Stimulated activated CD8-positive, alpha-beta memory T cell treated with anti-CD3 and anti-CD28 coated beads, Interleukin-2, amount 100 ng/mL, for 1 hour (primary cell): ENCODE data around the gene C6orf15.

Source experiments
- DNase-seq, 2 donors: peaks; one replicate each; pipeline ENCODE4 v3.0.0-alpha.2; 2020; ENCODE audit warnings: low read depth in 2 of 2

C6orf15 gene

GRCh38 chr6:31112478-31112877 is at the start of gene C6orf15:
Gene C6orf15 (minus strand): TSS chr6:31112575. CDS start chr6:31112555, 20 bp downstream.
- DNase-seq, result no peak

DNA sequence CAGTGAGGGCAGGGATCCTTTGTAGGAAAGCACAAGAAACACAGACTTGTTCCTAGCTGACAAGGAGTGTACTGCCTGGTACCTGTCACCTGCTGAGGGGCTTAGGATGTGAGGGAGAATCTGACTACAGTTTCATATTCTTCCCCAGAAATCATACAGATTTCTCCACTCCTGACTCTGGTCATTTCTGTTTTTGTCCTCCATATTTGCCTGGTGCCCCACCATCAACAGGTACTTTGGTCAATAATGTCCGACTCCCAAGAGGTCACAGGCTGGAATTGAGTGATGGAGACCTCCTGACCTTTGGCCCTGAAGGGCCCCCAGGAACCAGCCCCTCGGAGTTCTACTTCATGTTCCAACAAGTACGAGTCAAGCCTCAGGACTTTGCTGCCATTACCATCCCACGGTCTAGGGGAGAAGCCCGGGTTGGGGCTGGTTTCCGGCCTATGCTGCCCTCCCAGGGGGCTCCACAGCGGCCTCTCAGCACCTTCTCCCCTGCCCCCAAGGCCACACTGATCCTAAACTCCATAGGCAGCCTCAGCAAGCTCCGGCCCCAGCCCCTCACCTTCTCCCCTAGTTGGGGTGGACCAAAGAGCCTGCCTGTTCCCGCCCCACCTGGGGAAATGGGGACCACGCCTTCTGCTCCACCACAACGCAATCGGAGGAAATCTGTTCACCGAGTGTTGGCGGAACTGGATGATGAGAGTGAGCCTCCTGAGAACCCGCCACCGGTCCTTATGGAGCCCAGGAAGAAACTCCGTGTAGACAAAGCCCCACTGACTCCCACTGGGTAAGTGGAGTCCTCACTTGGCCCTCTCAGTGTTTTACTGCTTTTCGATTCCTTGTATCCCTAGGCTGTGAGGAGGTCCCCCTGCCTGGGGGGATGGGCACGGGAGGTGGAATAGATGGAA is 49.1 kb upstream of the C6orf15 start:
- no peak for DNase-seq

DNA sequence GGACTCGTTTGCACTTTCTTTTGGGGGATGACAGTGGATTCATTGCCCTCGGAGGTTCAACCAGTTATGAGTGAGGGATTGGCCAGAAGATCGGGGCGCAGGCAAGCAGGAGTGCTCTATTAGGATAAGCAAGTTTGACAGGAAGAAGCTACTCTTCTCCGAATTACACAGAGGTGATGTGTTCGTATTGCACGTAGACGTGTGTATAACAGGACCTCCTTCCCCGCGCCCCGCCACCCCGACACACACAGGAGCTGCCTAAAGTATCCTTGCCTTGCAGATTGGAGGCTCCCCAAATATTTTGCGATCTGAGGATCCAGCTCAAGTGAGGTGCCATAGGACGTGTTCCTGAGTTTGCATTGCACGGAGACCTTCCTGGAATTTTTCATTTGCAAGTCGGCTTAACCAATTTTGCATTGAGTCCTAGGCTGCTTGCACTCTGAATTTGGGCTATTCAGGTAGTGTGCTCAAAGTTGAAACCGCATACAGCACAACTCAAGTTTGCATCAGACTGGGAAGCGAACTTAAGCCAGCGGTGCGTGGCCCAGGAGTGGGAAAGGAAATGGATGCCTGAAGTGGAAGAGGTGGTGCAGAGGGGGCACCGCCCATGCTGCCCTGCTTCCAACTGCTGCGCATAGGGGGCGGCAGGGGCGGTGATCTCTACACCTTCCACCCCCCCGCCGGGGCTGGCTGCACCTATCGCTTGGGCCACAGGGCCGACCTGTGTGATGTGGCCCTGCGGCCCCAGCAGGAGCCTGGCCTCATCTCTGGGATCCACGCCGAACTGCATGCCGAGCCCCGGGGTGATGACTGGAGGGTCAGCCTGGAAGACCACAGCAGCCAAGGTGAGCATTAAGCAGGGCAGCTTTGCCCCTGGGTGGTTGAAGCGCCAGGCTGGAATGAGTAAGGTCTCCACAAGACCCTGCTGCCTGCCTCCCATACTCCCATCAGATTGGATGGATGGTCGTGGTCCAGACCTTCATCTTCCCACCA is 46.8 kb upstream of the C6orf15 start:
- DNase-seq, result no peak

GRCh38 chr6:31158140-31158862 is 45.9 kb upstream of the C6orf15 start, which contains the start of gene TCF19:
Gene TCF19 (plus strand): TSS chr6:31158589. CDS start chr6:31159470, 881 bp downstream.
- peak; percentile 97 to 99 for DNase-seq

DNA sequence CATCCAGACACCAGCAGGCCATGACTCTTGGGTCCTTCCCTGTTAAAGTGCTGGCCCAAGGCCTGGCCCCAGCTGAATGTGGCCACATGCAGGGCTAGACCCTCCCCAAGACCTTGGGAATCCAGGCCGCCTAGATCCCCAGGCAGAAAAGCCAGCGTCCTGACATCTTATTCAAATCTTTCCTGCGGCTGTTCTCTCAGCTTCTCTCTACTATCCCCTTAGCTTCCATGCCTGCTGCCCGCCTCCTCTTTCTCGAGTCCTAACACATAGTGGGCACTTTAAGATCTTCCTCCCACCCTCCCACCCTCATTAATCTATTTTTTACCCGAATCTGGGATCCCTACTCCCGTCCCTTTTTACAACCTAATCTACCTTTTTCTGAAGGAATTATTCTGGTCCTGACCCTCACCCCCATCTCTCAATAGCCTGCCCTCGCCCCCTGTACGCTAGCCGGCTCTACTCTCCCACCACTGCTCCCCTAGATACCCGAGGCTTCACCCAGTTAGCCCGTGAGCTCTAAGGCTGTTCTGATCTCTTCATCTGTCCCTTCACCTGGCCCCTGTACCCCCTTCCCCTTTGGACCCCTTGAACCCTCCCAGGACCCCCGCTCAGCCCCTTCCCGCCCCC is 45.3 kb upstream of the C6orf15 start, which contains the start of gene CCHCR1:
CCHCR1 (minus strand) TSS at position 290 of the 627 bp plus-strand sequence; CDS start at position 88, 202 bp downstream.
- DNase-seq, result no peak

DNA sequence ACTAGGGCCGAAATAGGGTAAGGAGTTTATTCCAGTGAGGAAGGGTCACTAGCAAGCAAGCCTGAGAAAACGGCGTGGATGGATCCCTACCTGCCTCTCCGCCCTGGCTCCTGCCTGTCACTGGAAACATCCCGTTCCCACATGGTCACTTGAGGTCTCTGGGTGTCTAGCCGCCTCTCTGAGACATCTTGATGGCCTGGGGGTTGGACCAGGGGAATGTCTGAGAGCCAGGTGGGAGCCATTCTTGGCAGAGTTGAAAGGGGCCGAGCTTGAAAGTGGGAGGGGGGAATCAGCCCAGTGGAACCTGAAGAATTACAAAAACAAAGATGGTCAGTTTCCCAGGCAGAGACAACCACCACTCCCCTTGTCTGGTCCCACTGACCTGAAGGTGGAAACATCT is 44.3 kb upstream of the C6orf15 start:
- DNase-seq, result no peak

DNA sequence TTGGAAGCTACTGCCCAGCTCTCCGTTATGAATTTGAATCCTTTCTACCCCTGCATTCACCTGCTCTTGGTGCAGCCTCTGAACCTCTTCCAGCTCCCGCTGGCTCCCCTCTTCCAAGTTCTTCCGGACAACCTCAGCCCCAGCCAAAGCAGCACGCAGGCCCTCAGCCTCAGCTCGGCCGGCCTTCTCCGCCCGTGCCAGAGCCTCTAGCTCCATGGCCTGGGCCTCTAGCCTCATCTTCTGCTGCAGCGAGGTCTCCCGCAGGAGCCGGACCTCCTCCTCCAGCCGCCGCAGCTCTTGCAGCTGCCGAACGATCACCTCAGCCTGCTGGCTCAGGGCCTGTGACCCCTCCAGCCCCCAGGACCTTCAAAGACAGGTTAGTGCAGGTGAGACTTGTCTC is 42.1 kb upstream of the C6orf15 start:
- DNase-seq, result no peak

- no peak for DNase-seq
Observed at GRCh38 chr6:31152781-31153180, 40.4 kb upstream of the C6orf15 start.

GRCh38 chr6:31149827-31150447 is 37.6 kb upstream of the C6orf15 start:
- DNase-seq, result no peak

DNA sequence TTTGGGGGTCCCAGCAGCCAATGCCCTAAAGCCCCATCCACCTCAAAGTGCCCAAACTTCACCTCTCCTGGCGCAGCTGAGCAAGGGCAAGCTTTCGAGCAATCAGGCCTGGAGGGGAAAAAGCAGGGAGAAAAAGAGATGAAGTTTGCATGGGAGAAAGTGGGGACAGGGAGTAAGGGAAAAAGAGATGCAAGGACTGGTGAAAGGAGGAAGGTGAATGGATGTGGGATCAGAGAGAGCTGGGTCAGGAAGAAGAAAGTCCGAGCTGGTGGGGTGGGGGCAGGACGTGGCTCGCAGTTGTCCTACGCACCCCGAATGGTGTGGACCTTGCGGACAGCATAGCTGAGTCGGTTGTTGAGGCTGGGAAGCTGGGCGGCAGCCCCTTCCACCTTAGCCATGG is 33.0 kb upstream of the C6orf15 start:
- DNase-seq, result no peak

DNA sequence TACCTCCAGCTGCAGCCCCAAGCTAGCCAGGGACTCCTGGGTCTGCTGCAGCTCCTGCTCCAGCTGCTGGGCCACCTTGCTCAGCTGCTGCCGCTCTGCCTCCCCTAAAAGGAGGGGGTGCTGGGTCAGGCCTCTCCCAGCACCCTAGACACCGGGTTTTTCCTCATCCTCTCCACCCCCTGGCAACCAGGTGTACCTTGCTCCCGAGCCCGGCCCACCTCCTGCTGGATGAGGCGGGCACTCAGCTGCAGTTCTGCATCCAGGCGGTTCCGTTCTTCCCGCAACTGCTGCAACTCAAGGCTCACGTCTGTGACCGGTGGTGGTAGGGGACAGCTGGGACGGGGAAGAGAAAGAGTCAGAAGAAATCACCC is 32.6 kb upstream of the C6orf15 start:
- no peak for DNase-seq

- DNase-seq, result no peak
Observed at GRCh38 chr6:31144296-31144969, 32.1 kb upstream of the C6orf15 start.

DNA sequence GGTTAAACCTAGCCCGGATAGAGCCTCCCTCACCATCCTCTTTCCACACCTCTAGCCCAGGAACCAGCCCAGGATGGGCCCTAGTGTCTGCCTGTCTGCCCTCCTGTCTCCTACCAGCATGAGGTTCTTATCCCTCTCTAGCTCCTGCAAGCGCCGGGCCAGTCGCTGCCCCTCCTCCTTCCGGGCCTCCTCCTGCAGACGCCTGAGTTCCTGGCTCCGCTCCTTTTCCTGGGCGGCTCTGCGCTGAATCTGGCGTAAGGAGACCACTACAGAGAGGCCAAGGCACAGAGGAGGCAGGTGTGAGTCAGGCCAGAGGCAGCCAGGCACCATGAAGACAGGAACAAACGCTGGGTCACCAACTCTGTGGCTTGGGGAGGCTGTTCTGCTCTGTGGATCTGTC is 30.8 kb upstream of the C6orf15 start:
- DNase-seq, result no peak

DNA sequence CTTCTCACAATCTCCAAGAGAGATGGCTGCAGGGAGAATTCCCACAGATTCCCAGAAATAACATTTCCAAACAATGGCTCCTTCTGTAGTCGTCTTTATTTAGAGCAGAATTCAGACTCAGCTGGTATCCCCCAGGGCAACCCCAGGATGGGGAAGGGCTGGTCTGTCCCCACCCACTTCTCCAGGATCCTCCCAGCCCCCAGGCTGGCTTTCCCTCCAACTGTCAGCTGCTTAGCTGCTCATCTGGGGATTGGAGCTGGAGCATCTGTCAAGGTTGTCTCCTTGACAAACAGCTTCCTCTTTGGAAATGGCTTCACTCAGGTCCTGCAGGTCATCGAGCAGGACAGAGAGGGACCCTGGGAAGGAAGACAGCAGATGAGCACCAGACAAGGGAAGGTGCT is 30.0 kb upstream of the C6orf15 start:
- no peak for DNase-seq

DNA sequence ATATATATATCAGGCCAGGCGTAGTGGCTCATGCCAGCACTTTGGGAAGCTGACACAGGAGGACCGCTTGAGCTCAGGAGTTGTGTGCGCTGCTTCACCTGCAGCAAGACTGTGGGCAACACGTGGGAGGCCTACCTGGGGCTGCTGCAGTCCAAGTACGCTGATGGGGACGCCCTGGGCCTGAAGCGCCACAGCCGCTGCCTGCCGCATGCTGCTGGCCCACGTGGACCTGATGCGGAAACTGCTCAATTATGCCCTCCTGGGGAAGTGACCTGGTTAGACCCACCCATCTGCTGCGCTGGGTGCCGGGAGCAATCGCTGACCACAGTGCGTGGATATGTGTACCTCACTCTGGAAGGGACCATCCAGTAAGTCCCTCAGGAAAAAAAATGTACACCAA is 28.3 kb upstream of the C6orf15 start:
- DNase-seq, result no peak

GRCh38 chr6:31139599-31139998 is 27.2 kb upstream of the C6orf15 start:
- DNase-seq, result no peak

DNA sequence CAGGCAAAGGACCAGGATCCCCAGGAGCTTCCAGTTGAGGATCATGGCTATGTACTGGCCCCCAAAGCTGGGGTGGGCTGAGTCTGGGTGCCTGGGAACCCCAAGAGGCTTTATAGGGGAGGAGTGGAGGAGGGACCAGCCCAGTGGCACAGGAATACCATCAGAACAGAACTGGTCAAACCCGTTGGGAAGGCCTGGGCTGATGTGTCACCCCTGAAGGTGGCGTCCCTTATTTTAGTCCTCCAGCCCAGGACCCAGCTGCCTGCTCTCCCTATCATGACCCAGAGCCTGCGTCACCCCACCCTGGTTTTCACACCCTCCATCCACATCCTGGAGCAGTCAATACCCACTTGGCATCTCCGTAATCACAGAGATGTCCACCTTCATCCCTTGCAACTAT is 26.6 kb upstream of the C6orf15 start, which contains the start of gene PSORS1C2:
PSORS1C2 (minus strand) TSS at position 85 of the 400 bp plus-strand sequence; CDS start at position 45, 40 bp downstream.
- no peak for DNase-seq

- no peak for DNase-seq
Observed at GRCh38 chr6:31135710-31136109, 23.3 kb upstream of the C6orf15 start.

DNA sequence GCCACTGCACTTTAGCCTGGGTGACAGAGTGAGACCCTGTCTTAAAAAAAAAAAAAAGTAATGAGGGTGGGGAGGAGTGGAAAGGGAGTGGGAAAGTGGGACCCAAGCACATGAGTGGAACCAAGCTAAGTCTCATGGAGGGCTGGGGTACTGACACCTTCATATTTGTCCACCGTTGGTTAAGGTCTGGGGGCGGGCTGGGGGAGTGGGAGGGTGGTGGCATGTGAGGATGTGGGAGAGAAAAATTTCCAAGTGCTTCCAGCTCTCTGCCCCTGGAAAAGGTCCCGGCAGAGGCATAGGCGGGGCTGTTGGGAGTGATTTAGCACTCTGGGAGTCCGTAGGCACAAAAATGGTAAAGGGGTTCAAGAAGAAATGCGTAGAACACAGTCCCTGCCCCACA is 20.4 kb upstream of the C6orf15 start:
- DNase-seq, result no peak

DNA sequence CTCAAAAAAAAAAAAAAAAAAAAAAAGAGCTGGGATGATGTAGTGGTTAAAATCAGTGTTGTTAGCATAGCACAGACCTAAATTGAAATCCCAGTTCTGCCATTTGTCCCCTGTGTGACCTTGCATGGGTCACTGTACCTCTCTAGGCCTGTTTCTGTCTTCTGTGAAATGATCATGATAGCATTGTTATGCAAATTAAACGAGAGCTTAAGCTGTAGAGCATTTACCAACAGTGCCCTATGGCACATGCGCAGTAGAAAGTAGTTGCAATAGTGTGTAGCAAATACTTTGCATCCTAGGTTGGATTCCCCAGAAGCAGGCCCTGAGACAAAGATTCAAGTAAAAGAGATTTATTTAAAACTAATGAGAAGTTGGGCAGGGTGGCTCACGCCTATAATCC is 19.2 kb upstream of the C6orf15 start:
- no peak for DNase-seq
